Left ventricle myocardium inferior (tissue), 1 donor: Measurements from ENCODE around the gene CCHCR1. TPM values are rescaled to one million over a fixed set of nuclear protein-coding genes. Genes with fewer than 3 reads are reported as not detected.

Source experiments
- DNase-seq: peaks from one replicate; pipeline ENCODE4 v3.0.0-alpha.2; 2020
- H3K27ac ChIP-seq: fragments of 200-600 bp; replicated peaks from 2 replicates; pipeline ENCODE4 v1.8.0; 2021
- H3K27me3 ChIP-seq: fragments of 200-600 bp; 2 replicates; pipeline ENCODE4 v1.8.0; 2021; ENCODE audit warnings: low read depth
- H3K36me3 ChIP-seq: fragments of 200-600 bp; 2 replicates; pipeline ENCODE4 v1.8.0; 2021
- H3K4me1 ChIP-seq: fragments of 200-600 bp; 2 replicates; pipeline ENCODE4 v1.8.0; 2021
- H3K4me3 ChIP-seq: fragments of 200-600 bp; 2 replicates; pipeline ENCODE4 v1.8.0; 2021; ENCODE audit warnings: mild to moderate bottlenecking, moderate library complexity
- H3K9me3 ChIP-seq: fragments of 200-600 bp; replicated peaks from 2 replicates; pipeline ENCODE4 v1.8.0; 2021
- intact Hi-C: fragments of 100-400 bp; cut with micrococcal nuclease; formaldehyde crosslinking; loops from one replicate; pipeline ENCODE4 v1.11.0; 2022
- total RNA-seq: library from RNA; stranded (reverse); fragmentation: NEBNext Ultra II Directional; extraction: Animal tissue kit (Norgen Biotek cat#: 25700); gene quantifications from one replicate; pipeline ENCODE4 v1.2.1, GENCODE V29; 2021
- TF ChIP-seq, protein P1 (sequence below): fragments of 200-600 bp; IDR thresholded peaks from 2 replicates; pipeline ENCODE4 v1.8.0; 2021; ENCODE audit warnings: antibody characterized with exemption, mild to moderate bottlenecking, borderline replicate concordance
- donor health status: DM: no; HTN: yes; CAD: no; lungs with severe emphysema.

Gene CCHCR1
- total RNA-seq, 1 donor from 2014 or later, result 13.3 TPM

DNA sequence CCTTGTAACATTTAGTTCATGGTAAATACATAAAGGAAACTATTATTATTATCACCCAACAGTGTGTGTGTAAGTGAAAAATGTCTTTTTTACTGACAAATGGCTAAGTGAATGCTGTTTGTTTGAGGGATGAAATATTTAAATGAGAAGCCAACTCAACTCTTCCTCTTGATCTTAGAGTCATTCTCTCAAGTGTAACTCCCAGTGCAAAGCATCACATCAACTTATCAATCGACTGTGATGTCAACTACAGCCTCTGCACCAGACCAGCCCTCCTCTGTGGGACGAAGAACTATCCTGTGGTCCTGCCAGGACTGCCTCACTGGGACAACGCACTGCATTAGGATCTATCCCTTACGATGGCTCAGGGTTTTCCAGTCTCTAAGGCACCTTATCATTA, 50.5 kb downstream of the CCHCR1 start:
- peaks cover 13% of the 10 kb centered on the region for H3K27me3 ChIP-seq
- TF ChIP-seq, protein P1, sequence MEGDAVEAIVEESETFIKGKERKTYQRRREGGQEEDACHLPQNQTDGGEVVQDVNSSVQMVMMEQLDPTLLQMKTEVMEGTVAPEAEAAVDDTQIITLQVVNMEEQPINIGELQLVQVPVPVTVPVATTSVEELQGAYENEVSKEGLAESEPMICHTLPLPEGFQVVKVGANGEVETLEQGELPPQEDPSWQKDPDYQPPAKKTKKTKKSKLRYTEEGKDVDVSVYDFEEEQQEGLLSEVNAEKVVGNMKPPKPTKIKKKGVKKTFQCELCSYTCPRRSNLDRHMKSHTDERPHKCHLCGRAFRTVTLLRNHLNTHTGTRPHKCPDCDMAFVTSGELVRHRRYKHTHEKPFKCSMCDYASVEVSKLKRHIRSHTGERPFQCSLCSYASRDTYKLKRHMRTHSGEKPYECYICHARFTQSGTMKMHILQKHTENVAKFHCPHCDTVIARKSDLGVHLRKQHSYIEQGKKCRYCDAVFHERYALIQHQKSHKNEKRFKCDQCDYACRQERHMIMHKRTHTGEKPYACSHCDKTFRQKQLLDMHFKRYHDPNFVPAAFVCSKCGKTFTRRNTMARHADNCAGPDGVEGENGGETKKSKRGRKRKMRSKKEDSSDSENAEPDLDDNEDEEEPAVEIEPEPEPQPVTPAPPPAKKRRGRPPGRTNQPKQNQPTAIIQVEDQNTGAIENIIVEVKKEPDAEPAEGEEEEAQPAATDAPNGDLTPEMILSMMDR, result no peak
- no peak overlapping the region for H3K27ac ChIP-seq
- no peaks in the 10 kb centered on the region for H3K9me3 ChIP-seq
- intact Hi-C loops, result no loop called here
- H3K36me3 ChIP-seq, result no peaks in the 10 kb centered on the region
- no peaks in the 10 kb centered on the region for H3K4me1 ChIP-seq
- no peak overlapping the region for H3K4me3 ChIP-seq
- DNase-seq, result no peak

DNA sequence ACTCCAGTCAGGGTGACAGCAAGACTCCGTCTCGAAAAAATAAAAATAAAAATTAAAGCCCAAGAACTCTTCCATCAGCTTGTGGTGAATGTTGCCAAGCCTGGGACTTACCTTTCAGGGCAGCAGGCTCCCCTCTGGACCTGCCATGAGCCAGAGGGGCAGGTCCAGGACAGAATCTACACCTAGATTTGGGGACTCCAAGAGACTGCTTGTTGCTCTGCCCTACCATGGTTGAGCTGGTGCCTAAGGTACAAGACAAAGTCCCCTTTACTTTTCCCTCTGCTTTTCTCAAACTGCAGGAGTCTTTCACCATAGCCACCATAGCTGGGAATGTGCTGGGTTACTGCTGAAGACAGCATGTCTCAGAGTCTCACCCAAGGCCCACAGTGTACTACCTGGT, 54.5 kb downstream of the CCHCR1 start:
- Histone ChIP-seq H3K27ac (no peak overlapping the region), H3K9me3 (no peaks in the 10 kb centered on the region), H3K4me3 (no peak overlapping the region), H3K36me3 (no peaks in the 10 kb centered on the region), H3K4me1 (no peaks in the 10 kb centered on the region), H3K27me3 (peaks cover 3% of the 10 kb centered on the region)
- TF ChIP-seq, protein P1, result no peak
- intact Hi-C loops, result no loop called here
- DNase-seq, result no peak

DNA sequence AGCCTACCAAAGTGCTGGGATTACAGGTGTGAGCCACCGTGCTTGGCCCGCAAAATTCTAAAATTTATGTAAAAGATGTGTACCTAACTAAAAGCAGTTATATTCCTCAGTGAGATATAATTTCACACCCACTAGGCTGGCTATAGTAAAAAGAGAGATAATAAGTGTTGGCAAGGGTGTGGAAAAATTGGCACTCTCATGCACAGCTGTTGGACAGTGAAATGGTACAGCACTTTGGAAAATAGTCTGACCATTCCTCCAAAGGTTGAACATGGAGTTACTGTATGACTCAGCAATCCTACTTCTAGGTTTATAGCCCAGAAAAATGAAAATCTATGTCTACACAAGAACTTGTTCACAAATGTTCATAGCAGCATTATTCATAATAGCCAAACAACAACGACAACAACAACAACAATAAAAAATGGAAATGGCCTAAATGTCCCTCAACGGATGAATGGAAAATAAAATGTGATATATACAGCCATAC, 59.1 kb downstream of the CCHCR1 start:
- H3K36me3 ChIP-seq, result no peaks in the 10 kb centered on the region
- H3K4me3 ChIP-seq, result no peak overlapping the region
- no peak overlapping the region for H3K27ac ChIP-seq
- intact Hi-C loops, result no loop called here
- peaks cover 1% of the 10 kb centered on the region for H3K27me3 ChIP-seq
- DNase-seq, result no peak
- peaks cover 10% of the 10 kb centered on the region for H3K4me1 ChIP-seq
- TF ChIP-seq, protein P1, result no peak
- H3K9me3 ChIP-seq, result no peaks in the 10 kb centered on the region

DNA sequence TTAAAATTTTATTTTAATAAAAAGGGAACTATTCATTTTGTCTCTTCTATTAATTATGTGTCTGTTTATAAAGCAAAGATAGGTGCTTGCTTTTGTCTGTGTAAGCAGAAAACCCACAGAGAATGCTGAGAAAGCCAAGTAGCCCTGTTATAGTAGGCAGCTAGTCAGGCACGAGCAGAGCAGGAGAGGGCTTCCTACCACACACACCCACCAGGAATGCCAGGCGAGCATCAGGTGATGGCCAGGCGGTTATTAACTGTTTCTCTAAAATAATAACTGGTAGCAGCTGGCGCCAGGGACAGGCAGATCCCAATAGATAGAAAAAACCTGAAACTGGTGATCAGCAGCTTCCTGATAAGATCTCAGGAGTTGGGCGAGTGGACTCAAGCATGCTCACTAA, 60.9 kb downstream of the CCHCR1 start:
- Histone ChIP-seq H3K36me3 (no peaks in the 10 kb centered on the region), H3K9me3 (no peaks in the 10 kb centered on the region), H3K4me1 (peaks cover 11% of the 10 kb centered on the region), H3K4me3 (no peak overlapping the region), H3K27ac (no peak overlapping the region), H3K27me3 (no peaks in the 10 kb centered on the region)
- TF ChIP-seq, protein P1, result no peak
- intact Hi-C loops, result no loop called here
- no peak for DNase-seq

DNA sequence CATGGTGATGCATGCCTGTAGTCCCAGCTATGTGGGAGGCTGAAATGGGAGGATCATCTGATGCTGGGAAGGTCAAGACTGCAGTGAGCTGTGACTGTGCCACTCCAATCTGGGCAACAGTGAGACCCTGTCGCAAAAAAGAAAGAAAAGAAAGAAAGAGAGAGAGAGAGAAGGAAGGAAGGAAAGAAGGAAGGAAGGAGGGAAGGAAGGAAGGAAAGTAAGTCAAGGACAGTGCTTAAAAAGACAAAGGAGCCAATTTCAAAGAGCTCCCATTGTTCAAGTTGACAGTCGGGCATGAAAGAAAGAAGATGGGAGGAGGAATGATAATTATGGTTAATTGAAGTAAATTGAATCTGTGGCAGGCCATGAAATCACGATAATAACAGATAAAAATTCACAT, 61.4 kb downstream of the CCHCR1 start:
- H3K9me3 ChIP-seq, result no peaks in the 10 kb centered on the region
- TF ChIP-seq, protein P1, result no peak
- H3K27ac ChIP-seq, result no peak overlapping the region
- no peak overlapping the region for H3K4me3 ChIP-seq
- peaks cover 11% of the 10 kb centered on the region for H3K4me1 ChIP-seq
- H3K36me3 ChIP-seq, result no peaks in the 10 kb centered on the region
- no peaks in the 10 kb centered on the region for H3K27me3 ChIP-seq
- intact Hi-C loops, result no loop called here
- no peak for DNase-seq
